ENCODE results near the gene SMC1B.

GRCh38 chr22:45338795-45339194, 74.6 kb downstream of the SMC1B start:
- TF ChIP-seq CTCF (conservative IDR thresholded peaks at IDR 0.05; ENCODE audit: low read depth, low read length), result no peak
- no peak for TF ChIP-seq EZH2 (IDR thresholded peaks at IDR 0.05; ENCODE audit: borderline replicate concordance, low read depth, low read length, poor library complexity, severe bottlenecking)
